NB4 (cell line): ENCODE measurements around the gene CLASP1.

Experiments
- CTCF ChIP-seq: IDR thresholded peaks from one replicate; pipeline ENCODE4 v1.5.1; 2012; ENCODE audit warnings: low read depth, low read length
- MAX ChIP-seq: IDR thresholded peaks from 2 replicates; pipeline ENCODE4 v1.6.1; 2011; ENCODE audit warnings: low read depth, low read length
- POLR2A ChIP-seq: IDR thresholded peaks from 2 replicates; pipeline ENCODE4 v1.6.1; 2011; ENCODE audit warnings: mild to moderate bottlenecking; ENCODE audit not compliant: insufficient read length; ENCODE audit errors: extremely low read depth

- TF ChIP-seq CTCF (no peak), POLR2A (no peak), MAX (no peak)
Measured at GRCh38 chr2:121386102-121386501, 263.2 kb downstream of the CLASP1 start.
